H1 (cell line): ENCODE results near the gene LRBA.

Source experiments
- CHD2 ChIP-seq: IDR thresholded peaks from 2 replicates; pipeline ENCODE4 v1.6.1; 2012; ENCODE audit warnings: low read length, improper control_type of control experiment
- CTCF ChIP-seq, 3 experiments: IDR thresholded peaks; 1 replicate in 2 of 3; 2 replicates in 1 of 3; pipeline versions ENCODE4 v1.5.1 to v1.6.1; 2011; ENCODE audit warnings: low read length in 3 of 3, mild to moderate bottlenecking in 3 of 3, inconsistent platforms in 2 of 3, low read depth in 1 of 3, moderate library complexity in 1 of 3; ENCODE audit not compliant: insufficient read depth in 1 of 3; ENCODE audit errors: control extremely low read depth in 1 of 3
- GTF2F1 ChIP-seq: IDR thresholded peaks from 2 replicates; pipeline ENCODE4 v1.6.1; 2012; ENCODE audit warnings: low read depth, low read length, improper control_type of control experiment, borderline replicate concordance
- JUN ChIP-seq: IDR thresholded peaks from 2 replicates; pipeline ENCODE4 v1.6.1; 2011; ENCODE audit warnings: low read depth, mild to moderate bottlenecking, improper control_type of control experiment, low read length
- JUND ChIP-seq: IDR thresholded peaks from 2 replicates; pipeline ENCODE4 v1.6.1; 2011; ENCODE audit warnings: mild to moderate bottlenecking, improper control_type of control experiment, low read length
- NRF1 ChIP-seq: IDR thresholded peaks from 2 replicates; pipeline ENCODE4 v1.6.1; 2011; ENCODE audit warnings: mild to moderate bottlenecking, low read depth, low read length, improper control_type of control experiment
- POLR2A ChIP-seq, 2 experiments: IDR thresholded peaks; 1 replicate in 1 of 2; 2 replicates in 1 of 2; pipeline ENCODE4 v1.6.1; 2011; ENCODE audit warnings: low read depth in 2 of 2, low read length in 2 of 2, mild to moderate bottlenecking in 2 of 2; ENCODE audit errors: control extremely low read depth in 1 of 2
- RAD21 ChIP-seq, 2 experiments: IDR thresholded peaks in 1 of 2; conservative IDR thresholded peaks in 1 of 2; 2 replicates each; pipeline ENCODE4 v1.6.1; 2011; ENCODE audit warnings: low read depth in 2 of 2, low read length in 2 of 2, improper control_type of control experiment in 1 of 2, inconsistent platforms in 1 of 2, mild to moderate bottlenecking in 1 of 2, moderate library complexity in 1 of 2

- TF ChIP-seq RAD21 (IDR thresholded peaks at IDR 0.05 in 1 of 2, conservative IDR thresholded peaks at IDR 0.05 in 1 of 2; ENCODE audit: low read depth in 2 of 2, low read length in 2 of 2) (peak; percentile 2 to 12; a peak in 1 of 4 replicates), JUN (no peak), POLR2A (IDR thresholded peaks at IDR 0.05; ENCODE audit: control extremely low read depth in 1 of 2, low read depth in 2 of 2, low read length in 2 of 2) (no peak), GTF2F1 (no peak), CHD2 (no peak), NRF1 (no peak), CTCF (IDR thresholded peaks at IDR 0.05; ENCODE audit: control extremely low read depth in 1 of 3, insufficient read depth in 1 of 3, low read depth in 1 of 3, low read length in 3 of 3) (peak in 2 of 3 experiments; percentile 3 to 4; a peak in 1 of 4 replicates), JUND (no peak)
These were observed 423.7 kb downstream of the LRBA start for GRCh38 chr4:150591406-150591805.
